Activated CD8-positive, alpha-beta memory T cell treated with anti-CD3 and anti-CD28 coated beads, Interleukin-2, amount 50 U/mL, for 24 hours (primary cell): Measurements from ENCODE around the gene MFAP3.
"Not testable (repeated sequence)": the region's sequence is repeated elsewhere in the genome, so short reads cannot be mapped to it uniquely, and the experiment has no call there.

Experiments used
- DNase-seq: peaks from one replicate; pipeline ENCODE4 v3.0.0-alpha.2; 2020; ENCODE audit errors: extremely low read depth

The MFAP3 gene

GRCh38 chr5:154053468-154053867 is 14.7 kb downstream of the MFAP3 start:
- no peak for DNase-seq

GRCh38 chr5:154055201-154055600 is 16.4 kb downstream of the MFAP3 start:
- DNase-seq, result no peak

- DNase-seq, result no peak
Observed at GRCh38 chr5:154058055-154059038, 19.6 kb downstream of the MFAP3 start.

- DNase-seq, result no peak
Observed at GRCh38 chr5:154059039-154059430, 20.3 kb downstream of the MFAP3 start.

GRCh38 chr5:154059583-154059982 is 20.8 kb downstream of the MFAP3 start:
- no peak for DNase-seq

GRCh38 chr5:154060606-154061005 is 21.8 kb downstream of the MFAP3 start:
- no peak for DNase-seq

- no peak for DNase-seq
Observed at GRCh38 chr5:154063372-154063771, 24.6 kb downstream of the MFAP3 start.

GRCh38 chr5:154065971-154066370 is 27.2 kb downstream of the MFAP3 start:
- no peak for DNase-seq

- DNase-seq, result not testable (repeated sequence)
Observed at GRCh38 chr5:154069854-154070253, 31.1 kb downstream of the MFAP3 start.

GRCh38 chr5:154071799-154072413 is 33.1 kb downstream of the MFAP3 start:
- no peak for DNase-seq

GRCh38 chr5:154072414-154073171 is 33.8 kb downstream of the MFAP3 start:
- peak; percentile 69 for DNase-seq

GRCh38 chr5:154076240-154076922 is 37.6 kb downstream of the MFAP3 start:
- no peak for DNase-seq

- no peak for DNase-seq
Observed at GRCh38 chr5:154077696-154078095, 38.9 kb downstream of the MFAP3 start.

GRCh38 chr5:154078272-154078671 is 39.5 kb downstream of the MFAP3 start:
- DNase-seq, result no peak

GRCh38 chr5:154081246-154081645 is 42.5 kb downstream of the MFAP3 start:
- DNase-seq, result no peak

GRCh38 chr5:154084062-154084639 is 45.4 kb downstream of the MFAP3 start:
- no peak for DNase-seq

- DNase-seq, result no peak
Observed at GRCh38 chr5:154086146-154086545, 47.4 kb downstream of the MFAP3 start.

GRCh38 chr5:154086641-154087040 is 47.9 kb downstream of the MFAP3 start:
- DNase-seq, result no peak

- DNase-seq, result no peak
Observed at GRCh38 chr5:154087260-154087659, 48.5 kb downstream of the MFAP3 start.

- DNase-seq, result no peak
Observed at GRCh38 chr5:154088801-154089200, 50.0 kb downstream of the MFAP3 start.

GRCh38 chr5:154090656-154091055 is 51.9 kb downstream of the MFAP3 start:
- DNase-seq, result no peak
